OCI-LY7 (cell line): Measurements from ENCODE around the gene AHNAK2. TPM values are rescaled to one million over a fixed set of nuclear protein-coding genes. Genes with fewer than 3 reads are reported as not detected.

Experiments
- BruUV-seq: library from RNA; stranded (reverse); fragments of 400-500 nt; replicated peaks from 2 replicates; lab custom pipeline; 2021; lab: Mats Ljungman, UMichigan
- CTCF ChIA-PET: fragments of 300-600 bp; sonication (Branson Sonifier 250); formaldehyde crosslinking; loops from one replicate; lab custom pipeline; 2022; ENCODE audit warnings: antibody characterized with exemption; ENCODE audit not compliant: unreplicated experiment; lab: Charles Lee
- POLR2A ChIA-PET: fragments of 300-600 bp; sonication (Branson Sonifier 250); formaldehyde crosslinking; loops from one replicate; lab custom pipeline; 2022; ENCODE audit warnings: antibody characterized with exemption; lab: Charles Lee
- DNase-seq: peaks from one replicate; pipeline ENCODE4 v3.0.0-alpha.2; 2015; ENCODE audit warnings: low spot score
- H2AFZ ChIP-seq: fragments of 200-600 bp; sonication (generic), shearing (Covaris generic); 2 replicates; pipeline ENCODE4 v1.6.1; 2014; ENCODE audit warnings: mild to moderate bottlenecking, antibody characterized with exemption, low read length, moderate library complexity
- H3K27ac ChIP-seq: fragments of 200-600 bp; sonication (generic); 2 replicates; pipeline ENCODE4 v1.5.1; 2014; ENCODE audit warnings: mixed run types, low read depth, mild to moderate bottlenecking, moderate library complexity, low read length, inconsistent platforms; ENCODE audit not compliant: poor library complexity, severe bottlenecking
- H3K36me3 ChIP-seq: fragments of 200-600 bp; sonication (generic); 2 replicates; pipeline ENCODE4 v1.6.1; 2014; ENCODE audit warnings: mild to moderate bottlenecking, antibody characterized with exemption, low read length, moderate library complexity, mixed read lengths; ENCODE audit not compliant: insufficient read depth
- H3K4me1 ChIP-seq: fragments of 200-600 bp; sonication (generic); 2 replicates; pipeline ENCODE4 v1.5.1; 2014; ENCODE audit warnings: mild to moderate bottlenecking, low read length; ENCODE audit not compliant: insufficient read depth, poor library complexity, severe bottlenecking
- H3K4me2 ChIP-seq: fragments of 200-600 bp; sonication (generic); 2 replicates; pipeline ENCODE4 v1.6.1; 2014; ENCODE audit warnings: mild to moderate bottlenecking, low read length
- H3K4me3 ChIP-seq: fragments of 200-600 bp; sonication (generic); 2 replicates; pipeline ENCODE4 v1.5.1; 2014; ENCODE audit warnings: mild to moderate bottlenecking, low read depth, low read length; ENCODE audit not compliant: poor library complexity, severe bottlenecking
- H3K79me2 ChIP-seq: fragments of 200-600 bp; sonication (generic); 2 replicates; pipeline ENCODE4 v1.6.1; 2016; ENCODE audit warnings: low read depth, mild to moderate bottlenecking, low read length, moderate library complexity, mixed read lengths; ENCODE audit not compliant: insufficient read depth
- H3K9me2 ChIP-seq: fragments of 200-600 bp; sonication (generic); 2 replicates; pipeline ENCODE4 v1.6.1; 2016; ENCODE audit warnings: mild to moderate bottlenecking, low read length, mixed read lengths; ENCODE audit not compliant: insufficient read depth
- H3K9me3 ChIP-seq: fragments of 200-600 bp; sonication (generic); 2 replicates; pipeline ENCODE4 v1.6.1; 2014; ENCODE audit warnings: mild to moderate bottlenecking, mixed run types, low read length, mixed read lengths
- H4K20me1 ChIP-seq: fragments of 200-600 bp; sonication (generic); 2 replicates; pipeline ENCODE4 v1.6.1; 2014; ENCODE audit warnings: mild to moderate bottlenecking, antibody characterized with exemption, low read length, moderate library complexity, mixed read lengths; ENCODE audit not compliant: insufficient read depth
- EZH2phosphoT487 ChIP-seq: fragments of 200-600 bp; sonication (generic); IDR thresholded peaks from 2 replicates; pipeline ENCODE4 v1.6.1; 2018; ENCODE audit warnings: low read depth, borderline replicate concordance, mild to moderate bottlenecking, mixed run types, antibody characterized with exemption, low read length, moderate library complexity, mixed read lengths
- intact Hi-C: fragments of 100-400 bp; cut with micrococcal nuclease; formaldehyde crosslinking; loops from one replicate; pipeline ENCODE4 v1.10.0; 2022; ENCODE audit not compliant: unreplicated experiment
- total RNA-seq, 2 experiments: library from RNA; depleted of rRNA in 1 of 2; stranded (reverse); fragments of >200 nt in 1 of 2; shearing (Covaris generic) in 1 of 2; gene quantifications; 2 replicates each; pipeline ENCODE4 v1.2.3, GENCODE V29; 2014 to 2022
- TF ChIP-seq, protein P1 (sequence below): fragments of 200-600 bp; sonication (generic); conservative IDR thresholded peaks from 2 replicates; pipeline ENCODE4 v1.5.1; 2014; ENCODE audit warnings: mild to moderate bottlenecking, antibody characterized with exemption, low read length, moderate library complexity, mixed read lengths

The AHNAK2 gene
- total RNA-seq, 2 experiments from 2014 or later, result 0.61 TPM; not detected in 1

DNA sequence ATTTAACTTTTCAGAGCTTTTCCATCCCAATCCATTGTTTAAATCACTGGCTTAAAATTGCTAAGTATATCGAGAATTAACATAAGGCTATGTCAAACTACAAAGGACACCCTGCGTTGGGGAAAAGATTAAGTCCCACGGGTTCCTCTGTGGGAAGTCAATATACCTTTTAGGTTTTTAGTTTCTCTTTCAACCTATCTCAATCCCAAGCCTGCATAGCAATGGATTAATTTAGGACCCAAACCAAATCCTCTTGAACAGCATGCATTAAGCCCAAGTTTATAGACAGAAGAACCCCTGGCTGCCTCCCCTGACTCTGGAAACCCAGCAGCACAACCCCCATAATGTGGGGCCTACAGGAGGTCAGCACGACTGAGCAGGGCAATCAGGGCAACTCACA, 36.5 kb upstream of the AHNAK2 start:
- ChIA-PET POLR2A (interaction anchor here (0.6 to 1.0 kb wide), 2 partner anchors 9 to 26 kb away, joined by 3 to 4 read pairs; no protein-coding TSS in a partner anchor), CTCF (no interaction called here)
- no TSS peak for BruUV-seq
- H4K20me1 ChIP-seq, result peaks cover 76% of the 10 kb centered on the region
- peak overlapping the region; percentile 78 for H3K4me3 ChIP-seq
- H3K4me2 ChIP-seq, result peak overlapping the region; percentile 89
- no peak for TF ChIP-seq EZH2phosphoT487
- TF ChIP-seq, protein P1, sequence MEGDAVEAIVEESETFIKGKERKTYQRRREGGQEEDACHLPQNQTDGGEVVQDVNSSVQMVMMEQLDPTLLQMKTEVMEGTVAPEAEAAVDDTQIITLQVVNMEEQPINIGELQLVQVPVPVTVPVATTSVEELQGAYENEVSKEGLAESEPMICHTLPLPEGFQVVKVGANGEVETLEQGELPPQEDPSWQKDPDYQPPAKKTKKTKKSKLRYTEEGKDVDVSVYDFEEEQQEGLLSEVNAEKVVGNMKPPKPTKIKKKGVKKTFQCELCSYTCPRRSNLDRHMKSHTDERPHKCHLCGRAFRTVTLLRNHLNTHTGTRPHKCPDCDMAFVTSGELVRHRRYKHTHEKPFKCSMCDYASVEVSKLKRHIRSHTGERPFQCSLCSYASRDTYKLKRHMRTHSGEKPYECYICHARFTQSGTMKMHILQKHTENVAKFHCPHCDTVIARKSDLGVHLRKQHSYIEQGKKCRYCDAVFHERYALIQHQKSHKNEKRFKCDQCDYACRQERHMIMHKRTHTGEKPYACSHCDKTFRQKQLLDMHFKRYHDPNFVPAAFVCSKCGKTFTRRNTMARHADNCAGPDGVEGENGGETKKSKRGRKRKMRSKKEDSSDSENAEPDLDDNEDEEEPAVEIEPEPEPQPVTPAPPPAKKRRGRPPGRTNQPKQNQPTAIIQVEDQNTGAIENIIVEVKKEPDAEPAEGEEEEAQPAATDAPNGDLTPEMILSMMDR, result no peak
- DNase-seq, result no peak
- intact Hi-C loops, result no loop called here
- no peak overlapping the region for H2AFZ ChIP-seq
- peaks cover 67% of the 10 kb centered on the region for H3K4me1 ChIP-seq
- H3K9me3 ChIP-seq, result no peaks in the 10 kb centered on the region
- H3K79me2 ChIP-seq, result peaks cover 100% of the 10 kb centered on the region
- peaks cover 96% of the 10 kb centered on the region for H3K36me3 ChIP-seq
- H3K9me2 ChIP-seq, result no peaks in the 10 kb centered on the region
- peak overlapping the region; percentile 1 for H3K27ac ChIP-seq

DNA sequence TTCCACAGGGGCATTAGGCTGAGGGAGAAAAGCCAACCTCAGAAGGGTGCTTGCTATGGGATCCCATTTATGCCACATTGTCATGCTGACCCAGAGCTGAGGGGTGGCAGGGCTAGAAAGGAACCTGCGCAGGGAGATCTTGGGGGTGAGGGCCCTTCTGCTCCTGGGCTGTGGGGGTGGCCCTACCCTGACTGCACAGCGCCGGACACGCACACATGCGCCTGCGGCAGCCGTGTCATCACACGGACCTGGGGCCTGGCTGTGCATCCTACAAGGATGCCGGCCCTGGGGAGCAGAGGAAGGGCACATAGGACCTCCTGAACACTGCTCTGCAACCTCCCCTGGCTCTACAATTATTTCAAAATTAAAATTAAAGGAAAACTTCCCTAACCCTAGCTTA, 35.9 kb upstream of the AHNAK2 start:
- H3K9me2 ChIP-seq, result no peaks in the 10 kb centered on the region
- CTCF ChIA-PET, result no interaction called here
- H3K79me2 ChIP-seq, result peaks cover 100% of the 10 kb centered on the region
- H3K27ac ChIP-seq, result peak overlapping the region; percentile 18
- H3K4me1 ChIP-seq, result peaks cover 65% of the 10 kb centered on the region
- DNase-seq, result no peak
- TF ChIP-seq, protein P1, result no peak
- TF ChIP-seq EZH2phosphoT487, result no peak
- peaks cover 96% of the 10 kb centered on the region for H3K36me3 ChIP-seq
- H3K4me2 ChIP-seq, result peak overlapping the region; percentile 89
- BruUV-seq, result no TSS peak
- POLR2A ChIA-PET, result interaction anchor here (0.6 to 1.0 kb wide), 2 partner anchors 10 to 27 kb away, joined by 3 to 4 read pairs; no protein-coding TSS in a partner anchor
- H4K20me1 ChIP-seq, result peaks cover 74% of the 10 kb centered on the region
- no peak overlapping the region for H2AFZ ChIP-seq
- peak overlapping the region; percentile 78 for H3K4me3 ChIP-seq
- H3K9me3 ChIP-seq, result no peaks in the 10 kb centered on the region
- intact Hi-C loops, result no loop called here

DNA sequence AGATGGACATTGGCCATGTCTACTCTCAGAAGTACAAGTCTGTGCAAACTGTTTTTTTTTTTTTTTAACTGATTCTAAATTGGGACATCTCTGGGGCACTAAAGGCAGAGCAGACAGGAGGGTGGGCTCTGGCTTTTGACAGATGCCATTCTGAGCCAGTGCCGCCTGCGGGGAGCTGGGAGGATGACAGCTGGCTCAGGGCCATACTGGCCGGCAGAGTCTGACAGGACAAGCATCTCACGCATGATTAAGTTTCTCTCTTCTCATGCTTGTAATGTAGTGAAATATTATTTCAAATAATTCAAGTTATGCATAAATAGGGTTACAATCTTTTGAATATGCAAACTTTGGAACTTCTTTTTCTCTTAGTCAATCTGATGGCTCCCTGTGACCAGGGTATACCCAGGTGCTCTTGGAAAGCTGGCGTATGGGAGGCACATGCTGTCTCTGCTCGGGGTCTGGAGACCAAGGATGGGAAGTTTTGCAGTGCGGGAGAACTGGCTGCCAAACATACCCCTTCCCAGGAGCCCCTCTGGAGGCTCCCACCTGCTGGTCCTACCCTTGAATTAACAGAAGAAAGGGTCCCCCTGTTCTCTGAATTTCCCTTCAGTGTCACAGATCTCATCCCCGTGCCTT, 35.1 kb upstream of the AHNAK2 start:
- H3K4me3 ChIP-seq, result peak overlapping the region; percentile 78
- TF ChIP-seq, protein P1, result no peak; the same call in 1 of the 2 replicates
- TF ChIP-seq EZH2phosphoT487, result no peak
- no TSS peak for BruUV-seq
- no peaks in the 10 kb centered on the region for H3K9me2 ChIP-seq
- POLR2A ChIA-PET, result no interaction called here
- peaks cover 57% of the 10 kb centered on the region for H3K4me1 ChIP-seq
- intact Hi-C loops, result no loop called here
- peak overlapping the region; percentile 89 for H3K4me2 ChIP-seq
- H3K27ac ChIP-seq, result peak overlapping the region; percentile 18
- H4K20me1 ChIP-seq, result peaks cover 68% of the 10 kb centered on the region
- H3K36me3 ChIP-seq, result peaks cover 96% of the 10 kb centered on the region
- H3K9me3 ChIP-seq, result no peaks in the 10 kb centered on the region
- CTCF ChIA-PET, result interaction anchor here (0.6 kb wide), 1 partner anchor 1385 kb away, joined by 3 read pairs; the partner anchor contains the start of gene KLC1
- peaks cover 97% of the 10 kb centered on the region for H3K79me2 ChIP-seq
- no peak overlapping the region for H2AFZ ChIP-seq
- DNase-seq, result peak; percentile 50
